Measurements from ENCODE around the gene MMAB. TPM values are rescaled to one million over a fixed set of nuclear protein-coding genes. Genes with fewer than 3 reads are reported as not detected.

The MMAB gene
- total and polyA plus RNA-seq, 10 of the 15 experiments (the other 5 are each of a cell fraction or from before 2014, with no cell fraction given), result 10.6 to 65.3 (median 45.2) TPM

GRCh38 chr12:109611223-109611622 is 37.9 kb upstream of the MMAB start:
- no TSS peak for BruUV-seq (replicated peaks)
- Histone ChIP-seq H3K4me3 (no peak overlapping the region), H4K20me1 (ENCODE audit: control insufficient read depth, insufficient read depth) (peaks cover 3% of the 10 kb centered on the region; the same call in 1 of the 2 replicates), H3K27me3 (replicated peaks in 1 of 2; ENCODE audit: control insufficient read depth in 2 of 2, insufficient read depth in 2 of 2, low read length in 1 of 2) (peaks cover 5 to 6% of the 10 kb centered on the region in 2 experiments), H3K4me2 (ENCODE audit: control insufficient read depth, insufficient read depth) (no peak overlapping the region), H3K9me3 (replicated peaks; ENCODE audit: control insufficient read depth, insufficient read depth, low read length) (no peaks in the 10 kb centered on the region), H3K4me1 (ENCODE audit: control insufficient read depth, insufficient read depth, low read length) (no peaks in the 10 kb centered on the region), H3K79me2 (ENCODE audit: control insufficient read depth, insufficient read depth, low read length) (no peaks in the 10 kb centered on the region), H3K9ac (ENCODE audit: control insufficient read depth, insufficient read depth, low read length) (no peak overlapping the region), H3K36me3 (ENCODE audit: control insufficient read depth in 2 of 2, insufficient read depth in 2 of 2, low read length in 1 of 2) (no peaks in the 10 kb centered on the region), H3K27ac (ENCODE audit: control insufficient read depth, insufficient read depth) (no peak overlapping the region), H2AFZ (ENCODE audit: control insufficient read depth, low read depth, low read length) (no peak overlapping the region)
- 24% methylated on average over 10 of the region's 10 CpGs for WGBS (ENCODE audit: insufficient coverage, insufficient replicate concordance, low lambda C conversion rate, missing lambda C conversion rate)
- CTCF ChIA-PET, result interaction anchor here (2.6 kb wide), 1 partner anchor 14 kb away, joined by 13 read pairs; no protein-coding TSS in a partner anchor
- SMC1A ChIA-PET (ENCODE audit: uncharacterized antibody, unreplicated experiment), result no interaction called here
- TF ChIP-seq PAX5 (IDR thresholded peaks at IDR 0.05; ENCODE audit: borderline replicate concordance, low read depth, low read length) (no peak), KLF5 (IDR thresholded peaks at IDR 0.05; ENCODE audit: partially characterized antibody) (no peak), RB1 (IDR thresholded peaks at IDR 0.05; ENCODE audit: borderline replicate concordance) (no peak), WRNIP1 (IDR thresholded peaks at IDR 0.05; ENCODE audit: borderline replicate concordance, low read depth, low read length) (no peak), EZH2 (IDR thresholded peaks at IDR 0.05; ENCODE audit: borderline replicate concordance, control insufficient read depth, low read depth, low read length) (no peak), CBX3 (IDR thresholded peaks at IDR 0.05; ENCODE audit: borderline replicate concordance, low read depth) (no peak), CEBPB (IDR thresholded peaks at IDR 0.05; ENCODE audit: borderline replicate concordance in 1 of 2, low read depth in 2 of 2, low read length in 2 of 2) (no peak), SMC3 (IDR thresholded peaks at IDR 0.05; ENCODE audit: borderline replicate concordance, low read length) (no peak), POLR2AphosphoS5 (IDR thresholded peaks at IDR 0.05; ENCODE audit: low read length) (no peak), CTCF (IDR thresholded peaks at IDR 0.05 in 2 of 3, conservative IDR thresholded peaks at IDR 0.05 in 1 of 3; ENCODE audit: control insufficient read depth in 2 of 3, extremely low read depth in 1 of 3, insufficient read depth in 1 of 3, low read depth in 3 of 3, low read length in 3 of 3) (no peak), CREB1 (IDR thresholded peaks at IDR 0.05; ENCODE audit: low read depth) (no peak), ESRRA (IDR thresholded peaks at IDR 0.05; ENCODE audit: low read length) (no peak), JUND (IDR thresholded peaks at IDR 0.05; ENCODE audit: low read depth, low read length) (no peak), MTA3 (IDR thresholded peaks at IDR 0.05; ENCODE audit: borderline replicate concordance, low read length) (no peak), MEF2B (IDR thresholded peaks at IDR 0.05; ENCODE audit: partially characterized antibody, poor library complexity, severe bottlenecking) (no peak), TAF1 (IDR thresholded peaks at IDR 0.05; ENCODE audit: borderline replicate concordance, low read depth, low read length) (no peak), RCOR1 (conservative IDR thresholded peaks at IDR 0.05; ENCODE audit: low read depth, low read length) (no peak), MYB (IDR thresholded peaks at IDR 0.05; ENCODE audit: borderline replicate concordance, low read depth, low read length) (no peak), LARP7 (IDR thresholded peaks at IDR 0.05) (no peak)
- TF ChIP-seq, protein P1, sequence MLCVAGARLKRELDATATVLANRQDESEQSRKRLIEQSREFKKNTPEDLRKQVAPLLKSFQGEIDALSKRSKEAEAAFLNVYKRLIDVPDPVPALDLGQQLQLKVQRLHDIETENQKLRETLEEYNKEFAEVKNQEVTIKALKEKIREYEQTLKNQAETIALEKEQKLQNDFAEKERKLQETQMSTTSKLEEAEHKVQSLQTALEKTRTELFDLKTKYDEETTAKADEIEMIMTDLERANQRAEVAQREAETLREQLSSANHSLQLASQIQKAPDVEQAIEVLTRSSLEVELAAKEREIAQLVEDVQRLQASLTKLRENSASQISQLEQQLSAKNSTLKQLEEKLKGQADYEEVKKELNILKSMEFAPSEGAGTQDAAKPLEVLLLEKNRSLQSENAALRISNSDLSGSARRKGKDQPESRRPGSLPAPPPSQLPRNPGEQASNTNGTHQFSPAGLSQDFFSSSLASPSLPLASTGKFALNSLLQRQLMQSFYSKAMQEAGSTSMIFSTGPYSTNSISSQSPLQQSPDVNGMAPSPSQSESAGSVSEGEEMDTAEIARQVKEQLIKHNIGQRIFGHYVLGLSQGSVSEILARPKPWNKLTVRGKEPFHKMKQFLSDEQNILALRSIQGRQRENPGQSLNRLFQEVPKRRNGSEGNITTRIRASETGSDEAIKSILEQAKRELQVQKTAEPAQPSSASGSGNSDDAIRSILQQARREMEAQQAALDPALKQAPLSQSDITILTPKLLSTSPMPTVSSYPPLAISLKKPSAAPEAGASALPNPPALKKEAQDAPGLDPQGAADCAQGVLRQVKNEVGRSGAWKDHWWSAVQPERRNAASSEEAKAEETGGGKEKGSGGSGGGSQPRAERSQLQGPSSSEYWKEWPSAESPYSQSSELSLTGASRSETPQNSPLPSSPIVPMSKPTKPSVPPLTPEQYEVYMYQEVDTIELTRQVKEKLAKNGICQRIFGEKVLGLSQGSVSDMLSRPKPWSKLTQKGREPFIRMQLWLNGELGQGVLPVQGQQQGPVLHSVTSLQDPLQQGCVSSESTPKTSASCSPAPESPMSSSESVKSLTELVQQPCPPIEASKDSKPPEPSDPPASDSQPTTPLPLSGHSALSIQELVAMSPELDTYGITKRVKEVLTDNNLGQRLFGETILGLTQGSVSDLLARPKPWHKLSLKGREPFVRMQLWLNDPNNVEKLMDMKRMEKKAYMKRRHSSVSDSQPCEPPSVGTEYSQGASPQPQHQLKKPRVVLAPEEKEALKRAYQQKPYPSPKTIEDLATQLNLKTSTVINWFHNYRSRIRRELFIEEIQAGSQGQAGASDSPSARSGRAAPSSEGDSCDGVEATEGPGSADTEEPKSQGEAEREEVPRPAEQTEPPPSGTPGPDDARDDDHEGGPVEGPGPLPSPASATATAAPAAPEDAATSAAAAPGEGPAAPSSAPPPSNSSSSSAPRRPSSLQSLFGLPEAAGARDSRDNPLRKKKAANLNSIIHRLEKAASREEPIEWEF (IDR thresholded peaks at IDR 0.05; ENCODE audit: insufficient replicate concordance, low read depth, low read length), result no peak
- in situ Hi-C loops (cut with MboI), result no loop called here
- intact Hi-C loops (cut with micrococcal nuclease; ENCODE audit: unreplicated experiment), result no loop called here
- ATAC-seq (no peak), DNase-seq (ENCODE audit: low read depth, low spot score) (no peak), FAIRE-seq (no peak)
- RAD21 ChIA-PET (ENCODE audit: unreplicated experiment), result no interaction called here
- POLR2A ChIA-PET, result no interaction called here

Data from GM12878 (cell line).